Fibroblast of skin of abdomen (primary cell): ENCODE measurements around the gene PPP6R3.

Experiments used
- DNase-seq: peaks from one replicate; pipeline ENCODE4 v3.0.0-alpha.2; 2013

PPP6R3 gene

GRCh38 chr11:68495220-68495729, 34.7 kb downstream of the PPP6R3 start:
- no peak for DNase-seq

DNA sequence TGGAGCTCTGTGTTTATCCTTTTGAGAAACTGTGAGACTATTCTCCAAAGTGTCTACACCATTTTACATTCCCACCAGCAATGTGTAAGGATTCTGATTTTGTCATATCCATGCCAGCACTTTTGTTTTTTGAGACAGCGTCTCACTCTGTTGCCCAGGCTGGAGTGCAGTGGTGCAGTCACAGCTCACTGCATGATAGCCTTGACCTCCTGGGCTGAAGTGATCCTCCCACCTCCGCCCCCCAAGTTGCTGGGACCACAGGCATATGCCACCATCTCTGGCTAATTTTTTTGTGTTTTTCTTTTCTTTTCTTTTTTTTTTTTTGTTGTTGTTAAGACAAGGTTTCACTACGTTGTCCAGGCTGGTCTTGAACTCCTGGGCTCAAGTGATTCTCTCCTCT, 35.3 kb downstream of the PPP6R3 start:
- no peak for DNase-seq

DNA sequence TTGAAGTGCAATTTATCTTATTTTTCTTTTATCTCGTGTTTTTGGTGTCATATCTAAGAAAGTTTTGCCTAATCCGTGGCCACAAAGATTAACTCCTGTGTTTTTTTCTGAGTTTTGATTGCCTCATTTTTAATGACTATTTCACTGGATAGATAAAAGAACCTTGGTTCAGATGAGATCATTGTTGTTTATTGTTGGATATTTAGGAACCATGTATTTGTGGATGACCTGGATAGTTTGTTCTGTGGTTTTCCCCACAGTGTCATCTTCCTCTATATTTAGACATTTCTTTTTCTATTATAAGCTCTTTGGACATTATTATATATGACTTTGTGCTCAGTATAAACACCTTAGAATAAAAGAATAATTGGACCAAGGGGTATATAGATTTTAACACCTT, 37.2 kb downstream of the PPP6R3 start:
- DNase-seq: no peak

DNA sequence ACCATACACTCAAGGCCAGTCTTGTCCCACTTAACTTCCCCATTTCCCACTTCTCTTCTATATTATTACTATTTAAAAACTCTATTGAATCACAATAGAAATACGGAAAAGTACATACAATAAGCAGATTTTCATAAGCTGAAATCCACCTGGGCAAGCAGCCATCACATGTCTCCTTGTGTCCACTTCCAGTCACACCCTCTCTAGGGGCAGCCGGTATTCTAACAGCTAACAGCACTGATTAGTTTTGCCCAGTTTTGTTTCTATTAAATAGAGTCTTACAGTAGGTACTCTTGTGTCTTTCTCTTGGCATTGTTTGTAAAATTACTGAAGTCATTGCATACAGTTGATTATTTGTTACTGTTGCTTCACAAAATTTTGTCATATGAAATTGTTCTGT, 37.8 kb downstream of the PPP6R3 start:
- no peak for DNase-seq

DNA sequence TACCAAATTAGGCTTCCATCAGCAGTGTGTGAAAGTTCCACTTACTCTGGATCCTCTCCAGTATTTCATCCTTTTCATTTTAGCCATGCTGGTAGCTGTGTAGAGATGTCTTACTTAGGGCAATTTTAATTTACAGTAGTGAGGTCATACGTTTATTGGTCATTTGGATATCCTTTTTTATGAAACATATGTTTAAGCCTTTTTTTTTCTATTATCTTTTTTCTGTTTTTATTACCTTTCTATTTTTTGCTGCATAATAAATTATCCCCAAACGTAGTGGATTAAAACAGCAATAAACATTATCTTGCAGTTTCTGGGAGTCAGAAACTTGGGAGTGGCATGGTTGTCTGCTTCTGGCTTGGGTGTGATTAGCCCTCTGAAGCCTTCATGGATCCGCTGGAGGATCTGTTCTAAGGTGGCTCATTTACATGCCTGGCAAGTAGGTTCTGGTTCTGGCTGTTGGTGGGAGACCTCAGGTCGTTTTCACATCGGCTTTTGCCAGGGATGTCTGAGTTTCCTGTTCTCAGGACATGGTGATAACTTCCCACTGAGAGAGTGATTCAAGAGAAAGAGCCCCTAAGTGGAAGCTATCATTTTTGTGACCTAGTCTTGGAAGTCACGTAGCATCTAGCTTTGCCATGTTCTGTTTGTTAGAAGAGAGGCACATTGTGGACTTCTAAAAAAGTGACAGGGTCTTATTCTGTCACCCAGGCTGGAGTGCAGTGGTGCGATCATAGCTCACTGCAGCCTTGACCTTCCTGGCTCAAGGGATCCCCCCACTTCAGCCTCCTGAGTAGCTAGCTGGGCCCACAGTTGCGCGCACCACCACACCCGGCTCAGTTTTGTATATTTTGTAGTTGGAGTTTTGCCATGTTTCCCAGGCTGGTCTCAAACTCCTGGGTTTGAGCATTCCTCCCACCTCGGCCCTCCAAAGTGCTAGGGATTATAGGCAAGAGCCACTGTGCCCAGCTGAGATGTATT, 38.6 kb downstream of the PPP6R3 start:
- no peak for DNase-seq

- no peak for DNase-seq
Measured at GRCh38 chr11:68500206-68500605, 39.7 kb downstream of the PPP6R3 start.

DNA sequence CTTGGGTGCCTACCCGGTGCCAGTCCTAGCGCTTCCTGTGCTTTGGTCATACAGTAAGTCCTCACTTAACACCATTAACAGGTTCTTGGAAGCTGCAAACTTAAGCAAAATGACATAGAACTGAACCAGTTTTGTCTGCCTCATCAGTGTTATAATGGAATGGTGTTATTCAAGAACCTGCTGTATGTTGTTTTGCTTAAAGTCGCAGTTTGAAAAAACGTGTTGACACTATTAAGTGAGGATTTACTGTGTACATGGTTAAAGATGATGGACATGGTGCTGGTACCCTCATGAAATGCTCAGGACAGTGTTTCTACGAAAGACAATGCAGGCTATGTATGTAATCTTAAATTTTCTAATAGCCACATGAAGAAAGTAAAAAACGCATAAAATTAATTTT, 41.3 kb downstream of the PPP6R3 start:
- DNase-seq: no peak

- DNase-seq: no peak
Measured at GRCh38 chr11:68503251-68503687, 42.7 kb downstream of the PPP6R3 start.

- no peak for DNase-seq
Measured at GRCh38 chr11:68503792-68504191, 43.2 kb downstream of the PPP6R3 start.

- DNase-seq: no peak
Measured at GRCh38 chr11:68504432-68505066, 44.0 kb downstream of the PPP6R3 start.

DNA sequence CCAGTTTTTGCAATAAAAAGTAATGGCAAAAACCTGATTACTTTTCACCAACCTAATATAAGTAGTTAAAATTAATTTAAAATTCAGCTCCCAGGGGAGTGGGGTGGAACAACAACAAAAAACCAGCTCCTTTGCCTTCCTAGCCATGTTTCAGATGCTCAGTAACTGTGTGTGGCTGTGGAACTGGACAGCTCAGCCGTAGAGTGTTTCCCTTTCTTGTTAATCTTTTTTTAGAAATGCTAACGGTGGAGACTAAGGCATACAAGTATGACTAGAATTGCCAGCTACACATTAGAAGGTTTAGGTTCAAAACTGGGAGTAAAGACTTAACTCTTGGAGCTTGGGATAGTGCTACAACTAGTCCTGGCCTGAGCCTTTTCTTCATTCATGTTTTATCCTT, 45.0 kb downstream of the PPP6R3 start:
- DNase-seq: no peak

GRCh38 chr11:68506908-68507307, 46.4 kb downstream of the PPP6R3 start:
- DNase-seq: no peak

- DNase-seq: peak; percentile 28
Measured at GRCh38 chr11:68508425-68508824, 47.9 kb downstream of the PPP6R3 start.

GRCh38 chr11:68509066-68509465, 48.5 kb downstream of the PPP6R3 start:
- DNase-seq: peak; percentile 77

DNA sequence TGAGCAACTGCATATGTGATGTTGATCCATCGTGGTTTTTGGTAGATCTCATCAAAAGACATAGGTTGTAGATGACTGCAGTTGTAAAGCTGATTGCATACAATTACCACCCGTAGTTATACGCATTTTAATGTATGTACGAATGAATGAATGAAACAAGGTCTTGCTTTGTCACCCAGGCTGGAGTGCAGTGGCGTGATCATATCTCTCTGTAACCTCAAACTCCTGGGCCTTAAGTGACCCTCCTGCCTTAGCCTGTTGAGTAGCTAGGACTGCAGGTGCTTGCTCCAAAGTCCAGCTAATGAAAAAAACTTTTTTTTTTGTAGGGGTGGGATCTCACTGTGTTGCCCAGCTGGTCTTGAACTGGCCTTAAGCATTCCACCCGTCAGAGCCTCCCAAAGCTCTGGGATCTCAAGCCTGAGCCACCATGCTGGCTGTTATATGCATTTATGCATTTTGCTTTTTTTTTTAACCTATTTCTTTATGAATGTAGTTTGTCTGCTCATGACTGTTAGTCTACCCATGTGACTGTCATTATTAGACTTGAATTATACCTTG, 53.5 kb downstream of the PPP6R3 start:
- DNase-seq: no peak

- DNase-seq: no peak
Measured at GRCh38 chr11:68517121-68517741, 56.7 kb downstream of the PPP6R3 start.

GRCh38 chr11:68518191-68518590, 57.6 kb downstream of the PPP6R3 start:
- DNase-seq: no peak

DNA sequence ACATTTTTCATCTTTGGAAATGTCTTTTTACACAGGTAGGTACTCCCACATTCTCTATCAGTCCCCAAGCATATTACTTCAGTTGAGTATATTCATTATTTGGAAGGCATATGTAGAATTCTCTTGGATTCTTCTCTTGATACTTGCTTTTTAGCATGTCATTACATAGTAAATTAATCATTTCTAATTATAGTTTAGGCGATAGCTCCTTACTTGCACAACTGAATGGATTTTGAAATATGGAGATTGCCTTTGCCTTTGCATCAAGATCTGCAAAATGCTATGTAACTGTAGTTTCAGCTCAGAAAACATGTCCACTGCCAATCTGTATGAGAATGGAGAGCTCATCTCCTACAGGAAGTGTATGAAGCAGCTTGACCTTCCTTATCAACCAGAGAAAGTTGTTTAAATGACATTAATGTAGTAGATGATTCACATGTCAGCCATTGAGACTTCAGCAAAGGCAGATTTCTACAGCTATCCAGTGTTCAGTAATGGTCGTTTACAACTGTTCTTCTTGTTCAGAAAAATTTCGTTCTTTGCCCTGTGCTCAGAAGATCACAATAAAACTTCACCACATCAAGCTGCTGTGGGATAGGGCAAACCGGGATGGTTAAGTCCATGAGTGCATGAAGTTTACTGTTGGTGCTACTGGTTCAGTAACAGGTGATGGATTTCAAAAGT, 61.6 kb downstream of the PPP6R3 start:
- DNase-seq: no peak

DNA sequence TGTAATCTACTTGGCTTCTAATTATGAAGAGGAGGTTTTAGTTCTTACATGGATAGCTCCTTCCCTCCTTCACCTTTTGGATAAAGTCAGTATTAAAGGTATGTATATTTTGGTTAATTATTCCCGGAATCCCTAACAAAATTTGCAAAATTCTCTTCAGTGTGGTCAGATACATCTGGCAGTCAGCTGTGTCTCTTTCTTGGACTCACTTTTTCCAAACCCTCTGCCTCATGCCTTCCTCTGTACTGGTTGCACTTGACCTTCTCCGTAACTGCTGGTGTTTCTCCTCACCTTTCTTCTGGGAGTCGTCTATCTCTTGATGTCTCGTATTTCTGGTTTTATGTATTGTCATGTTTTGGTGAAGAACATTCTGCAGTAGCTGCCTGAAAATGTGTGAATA, 62.5 kb downstream of the PPP6R3 start:
- peak; percentile 11 for DNase-seq

DNA sequence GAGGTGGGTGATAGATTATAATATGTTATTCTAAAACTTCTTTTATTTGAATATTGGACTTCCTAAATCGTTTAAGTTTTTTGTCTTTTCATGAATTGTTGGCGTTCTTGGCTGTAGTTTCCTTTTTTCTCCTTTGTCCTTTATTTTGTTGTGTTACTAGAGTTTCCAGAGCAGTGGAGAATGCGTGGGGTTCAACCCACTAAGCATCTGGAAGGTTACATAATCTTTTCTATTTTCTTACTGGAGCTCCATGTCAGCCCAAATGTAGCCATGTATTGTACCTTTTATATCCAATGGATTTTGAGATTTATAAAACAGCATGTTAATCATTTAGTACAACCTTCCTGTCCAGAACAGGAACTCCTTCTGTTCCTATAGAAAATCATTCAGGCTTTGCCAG, 63.2 kb downstream of the PPP6R3 start:
- no peak for DNase-seq

DNA sequence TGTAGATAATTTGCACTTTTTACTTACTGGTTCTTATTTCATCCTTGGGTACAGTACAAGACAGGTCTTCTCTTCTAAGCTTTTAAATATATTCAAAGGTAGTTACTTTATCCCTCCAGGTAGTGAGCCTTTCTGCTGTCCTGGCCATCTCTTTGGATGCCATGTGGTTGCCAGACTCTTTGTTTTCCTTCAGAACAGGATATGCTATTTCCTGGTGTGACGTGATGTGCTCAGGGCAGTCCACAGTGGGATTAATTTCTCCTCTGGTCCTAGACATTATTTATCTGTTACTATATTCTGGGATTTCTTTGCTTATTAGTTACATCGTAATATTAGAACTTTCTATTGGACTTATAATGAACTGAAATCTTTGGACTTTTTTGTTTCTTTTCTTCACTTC, 63.7 kb downstream of the PPP6R3 start:
- peak; percentile 8 for DNase-seq

GRCh38 chr11:68524681-68525080, 64.1 kb downstream of the PPP6R3 start:
- DNase-seq: no peak
